Kidney (tissue), 14 donors: Measurements from ENCODE around the gene CEP126. TPM values are rescaled to one million over a fixed set of nuclear protein-coding genes. Genes with fewer than 3 reads are reported as not detected.

ENCODE experiments used
- DNase-seq, 5 donors: peaks; one replicate each; pipeline ENCODE4 v3.0.0-alpha.2; 2013 to 2020
- FAIRE-seq: peaks from 2 replicates; lab custom pipeline; 2012; peaks lifted over from hg19 to GRCh38; lab: Jason Lieb, UNC
- H3K27ac ChIP-seq, 2 donors: one replicate each; pipeline ENCODE4 v1.7.0; 2013; ENCODE audit warnings: low read depth in 2 of 2, low read length in 2 of 2, inconsistent platforms in 1 of 2
- H3K27me3 ChIP-seq: one replicate; pipeline ENCODE4 v1.7.1; 2013; ENCODE audit warnings: low read length, inconsistent platforms; ENCODE audit not compliant: control insufficient read depth, insufficient read depth
- H3K36me3 ChIP-seq, 3 donors: one replicate each; pipeline versions ENCODE4 v1.7.0 to v1.7.1; 2013; ENCODE audit warnings: low read length in 3 of 3, control low read depth in 1 of 3, inconsistent platforms in 1 of 3; ENCODE audit not compliant: insufficient read depth in 3 of 3, control insufficient read depth in 2 of 3
- H3K4me1 ChIP-seq, 3 donors: one replicate each; pipeline versions ENCODE4 v1.7.0 to v1.7.1; 2013; ENCODE audit warnings: low read length in 3 of 3, inconsistent platforms in 1 of 3, low read depth in 1 of 3; ENCODE audit not compliant: control insufficient read depth in 2 of 3, insufficient read depth in 2 of 3
- H3K4me3 ChIP-seq, 3 donors: one replicate each; pipeline versions ENCODE4 v1.7.0 to v1.8.1; 2013; ENCODE audit warnings: low read length in 3 of 3, control low read depth in 1 of 3, inconsistent platforms in 1 of 3
- H3K9ac ChIP-seq, 3 donors: one replicate each; pipeline versions ENCODE4 v1.7.0 to v1.7.1; 2013; ENCODE audit warnings: low read length in 3 of 3, control low read depth in 1 of 3, inconsistent platforms in 1 of 3
- H3K9me3 ChIP-seq, 3 donors: one replicate each; pipeline versions ENCODE4 v1.7.0 to v1.7.1; 2013; ENCODE audit warnings: low read length in 3 of 3, control low read depth in 1 of 3, inconsistent platforms in 1 of 3; ENCODE audit not compliant: control insufficient read depth in 2 of 3, insufficient read depth in 1 of 3
- intact Hi-C: fragments of 100-400 bp; cut with DNase I; formaldehyde crosslinking; loops from one replicate; pipeline ENCODE4 v1.11.1; 2022
- polyA plus RNA-seq: library from polyadenylated mRNA; stranded (reverse); fragments of 350-450 nt; fragmentation: Illumina TruSeq; extraction: RNeasy Lipid Tissue Mini Kit (QIAGEN cat#74804); gene quantifications from one replicate; pipeline ENCODE4 v1.2.3, GENCODE V29; 2014; ENCODE audit warnings: low read depth, low replicate concordance; ENCODE audit not compliant: insufficient read depth
- total RNA-seq: library from RNA; stranded (reverse); fragmentation: NEBNext Ultra II Directional; extraction: Animal tissue kit (Norgen Biotek cat#: 25700); gene quantifications from one replicate; pipeline ENCODE4 v1.2.1, GENCODE V29; 2021
- TF ChIP-seq, protein P1 (sequence below): IDR thresholded peaks from 3 replicates; pipeline ENCODE4 v1.5.1; 2012; ENCODE audit warnings: mild to moderate bottlenecking, moderate library complexity, borderline replicate concordance; ENCODE audit not compliant: insufficient read depth; ENCODE audit errors: extremely low read depth
- donor health status: control.
- donor health status: control.
- donor health status: control.
- donor health status: control.
- donor health status: control.
- donor health status: DM: yes; HTN: yes; CAD: no.
- donor health status: Normal renal cell carcinoma (clear cell type).

CEP126 gene
- total and polyA plus RNA-seq, 2 donors from 2014 or later = 5.1 to 5.3 TPM

DNA sequence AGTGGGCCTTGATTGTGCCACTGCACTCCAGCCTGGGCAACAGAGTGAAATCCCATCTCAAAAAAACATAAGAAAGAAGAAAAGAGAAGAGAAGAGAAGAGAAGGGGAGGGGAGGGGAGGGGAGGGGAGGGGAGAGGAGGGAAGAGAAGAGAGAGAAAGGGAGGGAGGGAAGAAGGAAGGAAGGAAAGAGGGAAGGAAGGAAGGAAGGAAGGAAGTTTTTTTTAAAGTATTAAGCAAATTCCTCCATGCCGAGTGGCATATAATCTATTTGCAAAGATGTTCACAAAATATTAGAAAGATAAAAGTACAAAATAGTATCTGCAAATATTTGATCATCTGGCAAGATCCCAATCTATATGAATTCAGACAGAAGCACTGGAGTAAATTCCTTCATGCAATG is 121.9 kb downstream of the CEP126 start:
- Histone ChIP-seq H3K9me3 (no peaks in the 10 kb centered on the region), H3K4me3 (no peak overlapping the region), H3K27me3 (no peaks in the 10 kb centered on the region), H3K9ac (no peak overlapping the region), H3K4me1 (no peaks in the 10 kb centered on the region), H3K27ac (no peak overlapping the region), H3K36me3 (no peaks in the 10 kb centered on the region)
- no peak for DNase-seq
- TF ChIP-seq, protein P1, sequence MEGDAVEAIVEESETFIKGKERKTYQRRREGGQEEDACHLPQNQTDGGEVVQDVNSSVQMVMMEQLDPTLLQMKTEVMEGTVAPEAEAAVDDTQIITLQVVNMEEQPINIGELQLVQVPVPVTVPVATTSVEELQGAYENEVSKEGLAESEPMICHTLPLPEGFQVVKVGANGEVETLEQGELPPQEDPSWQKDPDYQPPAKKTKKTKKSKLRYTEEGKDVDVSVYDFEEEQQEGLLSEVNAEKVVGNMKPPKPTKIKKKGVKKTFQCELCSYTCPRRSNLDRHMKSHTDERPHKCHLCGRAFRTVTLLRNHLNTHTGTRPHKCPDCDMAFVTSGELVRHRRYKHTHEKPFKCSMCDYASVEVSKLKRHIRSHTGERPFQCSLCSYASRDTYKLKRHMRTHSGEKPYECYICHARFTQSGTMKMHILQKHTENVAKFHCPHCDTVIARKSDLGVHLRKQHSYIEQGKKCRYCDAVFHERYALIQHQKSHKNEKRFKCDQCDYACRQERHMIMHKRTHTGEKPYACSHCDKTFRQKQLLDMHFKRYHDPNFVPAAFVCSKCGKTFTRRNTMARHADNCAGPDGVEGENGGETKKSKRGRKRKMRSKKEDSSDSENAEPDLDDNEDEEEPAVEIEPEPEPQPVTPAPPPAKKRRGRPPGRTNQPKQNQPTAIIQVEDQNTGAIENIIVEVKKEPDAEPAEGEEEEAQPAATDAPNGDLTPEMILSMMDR = no peak
- intact Hi-C loops = no loop called here
- FAIRE-seq = no peak

DNA sequence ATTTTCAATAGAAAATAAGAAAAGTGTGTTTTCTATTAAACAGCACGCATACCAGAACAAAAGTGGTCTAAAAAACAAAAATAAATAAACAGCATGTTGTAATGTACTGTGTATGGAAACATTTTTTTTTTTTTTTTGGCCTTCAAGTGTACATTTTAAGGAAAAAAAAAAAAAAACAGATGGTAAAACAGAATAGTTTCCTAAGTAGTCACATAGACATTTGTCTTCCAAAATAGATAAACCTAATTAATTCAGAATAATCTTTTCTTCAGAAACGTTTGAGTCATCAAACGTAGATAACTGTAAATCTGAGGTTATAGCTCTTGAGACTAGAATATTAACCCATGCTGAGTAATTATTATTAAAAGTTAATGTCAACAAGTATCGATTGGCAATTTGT is 132.0 kb downstream of the CEP126 start:
- Histone ChIP-seq H3K9me3 (peaks cover 0 to 3% (median 0%) of the 10 kb centered on the region in 3 donors), H3K27me3 (no peaks in the 10 kb centered on the region), H3K4me1 (no peaks in the 10 kb centered on the region), H3K4me3 (peak overlapping the region; percentile 64 to 76 (median 66)), H3K9ac (peak overlapping the region in 1 of 3 donors; percentile 70), H3K27ac (no peak overlapping the region), H3K36me3 (no peaks in the 10 kb centered on the region)
- peak; percentile 72 for FAIRE-seq
- TF ChIP-seq, protein P1 = no peak
- intact Hi-C loops = no loop called here
- DNase-seq = peak in 2 of 5 donors; percentile 16 to 22

GRCh38 chr11:102047305-102047924 is 132.6 kb downstream of the CEP126 start, which contains the start of gene CFAP300:
Gene CFAP300 (plus strand): TSS chr11:102047437. CDS start chr11:102047471, 34 bp downstream.
- FAIRE-seq (no peak), DNase-seq (peak; percentile 76 to 97 (median 89))
- TF ChIP-seq, protein P1 = no peak
- Histone ChIP-seq H3K27me3 (no peaks in the 10 kb centered on the region), H3K9me3 (peaks cover 0 to 3% (median 0%) of the 10 kb centered on the region in 3 donors), H3K36me3 (no peaks in the 10 kb centered on the region), H3K4me1 (no peaks in the 10 kb centered on the region), H3K4me3 (peak within 1 kb of the TSS; percentile 64 to 76 (median 66)), H3K27ac (no peak within 1 kb of the TSS), H3K9ac (peak within 1 kb of the TSS in 2 of 3 donors; percentile 70 to 77)
- intact Hi-C loops = no loop called here

Other genes with a start within 250 kb of the CEP126 start
- gene ANGPTL5, start 1.5 kb downstream of the CEP126 start, total RNA-seq = not detected
- gene ANGPTL5, start 1.5 kb downstream of the CEP126 start, polyA plus RNA-seq = not detected
- gene CFAP300, start 132.4 kb downstream of the CEP126 start, total RNA-seq = 8.2 TPM
- gene CFAP300, start 132.4 kb downstream of the CEP126 start, polyA plus RNA-seq = 4.3 TPM
- 106 TPM for gene YAP1, start 195.4 kb downstream of the CEP126 start, total RNA-seq
- 21.5 TPM for gene YAP1, start 195.4 kb downstream of the CEP126 start, polyA plus RNA-seq